Muscle layer of duodenum (tissue), 2 donors: ENCODE results near the gene ENTPD3.
"Not testable (repeated sequence)": the region's sequence is repeated elsewhere in the genome, so short reads cannot be mapped to it uniquely, and the experiment has no call there.

ENCODE experiments used
- H3K27ac ChIP-seq: one replicate; pipeline ENCODE4 v1.7.0; 2013; ENCODE audit warnings: mild to moderate bottlenecking, low read length
- H3K27me3 ChIP-seq: one replicate; pipeline ENCODE4 v1.7.0; 2013; ENCODE audit warnings: low read depth, mild to moderate bottlenecking, control low read depth, low read length
- H3K36me3 ChIP-seq, 2 donors: one replicate each; pipeline ENCODE4 v1.7.0; 2013; ENCODE audit warnings: low read length in 2 of 2, control low read depth in 1 of 2, mild to moderate bottlenecking in 1 of 2; ENCODE audit not compliant: insufficient read depth in 2 of 2, control insufficient read depth in 1 of 2
- H3K4me1 ChIP-seq, 2 donors: one replicate each; pipeline ENCODE4 v1.7.0; 2013; ENCODE audit warnings: low read length in 2 of 2, mild to moderate bottlenecking in 2 of 2, control low read depth in 1 of 2, moderate library complexity in 1 of 2; ENCODE audit not compliant: insufficient read depth in 2 of 2, control insufficient read depth in 1 of 2
- H3K4me3 ChIP-seq, 2 donors: one replicate each; pipeline ENCODE4 v1.7.0; 2013; ENCODE audit warnings: low read length in 2 of 2, low read depth in 1 of 2, mild to moderate bottlenecking in 1 of 2
- H3K9me3 ChIP-seq, 2 donors: one replicate each; pipeline ENCODE4 v1.7.0; 2013; ENCODE audit warnings: low read length in 2 of 2, control low read depth in 1 of 2, mild to moderate bottlenecking in 1 of 2; ENCODE audit not compliant: control insufficient read depth in 1 of 2
- donor health status: healthy.

The ENTPD3 gene

DNA sequence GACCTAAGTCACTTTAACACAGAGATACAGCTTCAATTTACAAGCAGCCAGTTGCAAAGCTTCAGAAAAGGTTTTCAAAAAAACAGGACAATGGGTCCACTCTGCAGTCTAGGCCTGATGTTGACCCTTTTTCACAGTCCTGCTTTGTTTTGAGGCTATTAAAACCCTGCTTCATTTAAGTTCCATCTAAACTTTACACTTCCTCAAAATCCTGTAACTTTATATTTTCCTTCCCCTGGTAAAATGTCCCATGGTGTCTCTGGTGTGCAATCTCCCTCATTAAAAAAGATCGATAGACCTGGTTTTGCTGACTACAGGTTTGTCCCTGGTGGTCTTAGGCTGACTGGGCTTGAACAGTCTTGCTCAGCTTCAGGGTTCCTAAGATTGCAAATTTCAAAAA, 65.1 kb downstream of the ENTPD3 start:
- Histone ChIP-seq H3K27ac (peak overlapping the region; percentile 93), H3K4me1 (peaks cover 0 to 22% of the 10 kb centered on the region in 2 donors), H3K4me3 (peak overlapping the region; percentile 73 to 80), H3K27me3 (no peaks in the 10 kb centered on the region), H3K9me3 (no peaks in the 10 kb centered on the region), H3K36me3 (peaks cover 0 to 12% of the 10 kb centered on the region in 2 donors)

- Histone ChIP-seq H3K4me1 (peaks cover 0 to 22% of the 10 kb centered on the region in 2 donors), H3K36me3 (peaks cover 0 to 12% of the 10 kb centered on the region in 2 donors), H3K4me3 (peak overlapping the region; percentile 73 to 80), H3K27me3 (no peaks in the 10 kb centered on the region), H3K9me3 (no peaks in the 10 kb centered on the region), H3K27ac (peak overlapping the region; percentile 93)
Observed at GRCh38 chr3:40452562-40452875, 65.5 kb downstream of the ENTPD3 start.

- Histone ChIP-seq H3K27me3 (no peaks in the 10 kb centered on the region), H3K9me3 (no peaks in the 10 kb centered on the region), H3K36me3 (peaks cover 0 to 12% of the 10 kb centered on the region in 2 donors), H3K4me3 (peak overlapping the region; percentile 73 to 80), H3K27ac (peak overlapping the region; percentile 93), H3K4me1 (peaks cover 1 to 27% of the 10 kb centered on the region in 2 donors)
Observed at GRCh38 chr3:40452876-40453730, 66.1 kb downstream of the ENTPD3 start.

GRCh38 chr3:40453933-40454332, 66.9 kb downstream of the ENTPD3 start:
- Histone ChIP-seq H3K27me3 (no peaks in the 10 kb centered on the region), H3K27ac (peak overlapping the region; percentile 93), H3K4me1 (peaks cover 9 to 35% of the 10 kb centered on the region in 2 donors), H3K36me3 (peaks cover 6 to 20% of the 10 kb centered on the region in 2 donors), H3K4me3 (peak overlapping the region; percentile 73 to 80), H3K9me3 (no peaks in the 10 kb centered on the region)

DNA sequence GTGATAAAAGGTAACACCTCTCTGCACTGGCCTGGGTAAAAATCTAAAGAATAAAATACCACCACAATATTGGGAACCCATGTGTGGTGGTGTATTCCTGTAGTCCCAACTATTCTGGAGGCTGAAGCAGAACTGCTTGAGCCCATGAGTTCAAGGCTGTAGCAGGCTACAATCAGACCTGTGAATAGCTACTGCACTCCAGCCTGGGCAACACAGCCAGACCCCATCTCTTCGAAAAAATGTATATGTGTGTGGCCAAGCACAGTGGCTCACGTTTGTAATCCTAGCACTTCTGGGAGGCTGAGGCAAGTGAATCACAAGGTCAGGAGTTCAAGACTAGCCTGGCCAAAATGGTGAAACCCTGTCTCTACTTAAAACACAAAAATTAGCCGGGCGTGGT, 68.3 kb downstream of the ENTPD3 start:
- peaks cover 9 to 42% of the 10 kb centered on the region in 2 donors for H3K4me1 ChIP-seq
- no peak overlapping the region for H3K4me3 ChIP-seq
- H3K9me3 ChIP-seq = no peaks in the 10 kb centered on the region
- H3K27me3 ChIP-seq = no peaks in the 10 kb centered on the region
- no peak overlapping the region for H3K27ac ChIP-seq
- H3K36me3 ChIP-seq = peaks cover 10 to 27% of the 10 kb centered on the region in 2 donors

- Histone ChIP-seq H3K27me3 (no peaks in the 10 kb centered on the region), H3K9me3 (no peaks in the 10 kb centered on the region), H3K4me1 (peaks cover 9 to 43% of the 10 kb centered on the region in 2 donors), H3K36me3 (peaks cover 15 to 28% of the 10 kb centered on the region in 2 donors), H3K4me3 (peak overlapping the region; percentile 93 to 97), H3K27ac (peak overlapping the region; percentile 87)
Observed at GRCh38 chr3:40456279-40456939, 69.4 kb downstream of the ENTPD3 start.

DNA sequence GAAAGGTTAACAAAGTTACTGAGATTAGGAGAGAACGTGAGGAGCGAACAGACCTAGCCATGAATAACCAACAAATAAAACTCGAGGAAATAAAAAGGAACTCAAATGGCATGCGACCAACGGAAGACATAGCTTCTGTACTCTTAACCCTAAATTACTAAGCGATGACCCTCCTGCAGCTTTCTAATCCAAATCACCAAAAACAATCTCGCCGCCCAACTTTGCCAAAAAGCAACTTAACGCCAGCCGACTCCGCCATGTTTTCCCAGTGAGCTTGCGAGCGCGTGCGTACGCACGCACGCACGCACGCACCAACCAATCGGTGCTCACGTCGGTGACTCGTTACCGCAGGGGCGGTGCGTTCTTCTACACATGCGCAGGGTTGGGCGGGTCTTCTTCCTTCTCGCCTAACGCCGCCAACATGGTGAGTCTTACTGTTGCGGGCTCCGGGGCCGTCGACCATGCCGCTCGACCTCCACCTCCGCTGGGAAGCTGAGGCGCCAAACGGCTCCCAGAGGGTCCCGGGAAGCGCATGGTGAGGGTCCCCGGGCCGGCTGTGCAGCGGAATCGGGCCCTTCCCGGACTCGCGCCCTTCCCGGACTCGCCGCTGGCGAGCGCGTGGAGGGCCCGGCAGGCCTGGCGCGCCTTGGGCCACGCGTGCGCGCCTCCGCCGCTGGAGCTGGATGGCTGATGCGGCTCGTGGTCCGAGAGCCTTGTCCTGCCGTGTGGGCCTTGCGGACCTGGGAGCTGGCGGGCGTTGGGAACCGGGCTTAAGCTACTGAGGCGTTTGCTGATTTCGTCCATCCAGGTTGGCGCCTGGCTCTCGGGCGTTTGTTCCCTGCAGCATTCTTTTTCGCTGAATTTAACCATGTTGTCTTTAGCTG, 70.2 kb downstream of the ENTPD3 start, which contains the start of gene RPL14:
Gene RPL14 (plus strand): TSS at position 400 of the 884 bp plus-strand sequence. CDS start 133 bp downstream, at position 533.
- H3K9me3 ChIP-seq = no peaks in the 10 kb centered on the region
- peaks cover 9 to 40% of the 10 kb centered on the region in 2 donors for H3K4me1 ChIP-seq
- H3K27ac ChIP-seq = peak within 1 kb of the TSS; percentile 87
- H3K4me3 ChIP-seq = peak within 1 kb of the TSS; percentile 93 to 97
- H3K36me3 ChIP-seq = peaks cover 19 to 33% of the 10 kb centered on the region in 2 donors
- H3K27me3 ChIP-seq = no peaks in the 10 kb centered on the region

GRCh38 chr3:40458473-40458872, 71.5 kb downstream of the ENTPD3 start:
- Histone ChIP-seq H3K27ac (no peak overlapping the region), H3K27me3 (no peaks in the 10 kb centered on the region), H3K4me1 (peaks cover 9 to 35% of the 10 kb centered on the region in 2 donors), H3K36me3 (peaks cover 23 to 44% of the 10 kb centered on the region in 2 donors), H3K9me3 (no peaks in the 10 kb centered on the region), H3K4me3 (peak overlapping the region; percentile 93 to 97)

- not testable (repeated sequence) for H3K4me3 ChIP-seq, H3K9me3 ChIP-seq, H3K27me3 ChIP-seq, H3K27ac ChIP-seq
- Histone ChIP-seq H3K36me3 (peaks cover 29 to 59% of the 10 kb centered on the region in 2 donors), H3K4me1 (peaks cover 9 to 28% of the 10 kb centered on the region in 2 donors)
Observed at GRCh38 chr3:40460481-40460880, 73.5 kb downstream of the ENTPD3 start.

DNA sequence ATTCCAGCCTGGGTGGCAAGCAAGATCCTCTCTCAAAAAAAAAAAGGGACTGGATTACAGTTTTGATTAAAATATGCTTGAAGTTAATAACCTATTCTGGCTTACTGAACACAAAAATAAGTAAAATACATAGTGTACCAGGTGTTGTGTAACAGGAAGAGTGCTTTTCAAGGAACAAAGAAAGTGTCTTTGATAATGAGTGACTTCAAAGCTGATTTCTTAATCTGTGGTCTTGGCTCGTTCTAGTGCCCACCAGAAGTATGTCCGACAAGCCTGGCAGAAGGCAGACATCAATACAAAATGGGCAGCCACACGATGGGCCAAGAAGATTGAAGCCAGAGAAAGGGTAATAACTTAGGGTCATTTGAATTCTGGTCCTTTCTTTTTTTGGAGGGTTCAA, 74.2 kb downstream of the ENTPD3 start:
- Histone ChIP-seq H3K36me3 (peaks cover 29 to 59% of the 10 kb centered on the region in 2 donors), H3K27me3 (no peaks in the 10 kb centered on the region), H3K4me3 (no peak overlapping the region), H3K9me3 (no peaks in the 10 kb centered on the region), H3K4me1 (peaks cover 9 to 26% of the 10 kb centered on the region in 2 donors), H3K27ac (no peak overlapping the region)

DNA sequence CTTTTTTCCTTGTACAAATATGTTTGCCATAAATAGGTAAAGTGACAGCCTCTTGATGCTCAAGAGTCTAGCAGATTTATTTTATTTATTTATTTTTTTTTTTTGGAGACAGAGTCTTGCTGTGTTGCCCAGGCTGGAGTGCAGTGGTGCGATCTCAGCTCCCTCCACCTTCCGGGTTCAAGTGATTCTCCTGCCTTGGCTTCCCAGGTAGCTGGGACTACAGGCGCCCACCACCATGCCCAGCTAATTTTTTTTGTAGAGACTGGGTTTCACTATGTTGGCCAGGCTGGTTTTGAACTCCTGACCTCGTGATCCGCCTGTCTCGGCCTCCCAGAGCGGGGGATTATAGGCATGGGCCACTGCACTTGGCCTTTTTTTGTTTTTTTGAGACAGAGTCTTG, 75.9 kb downstream of the ENTPD3 start:
- H3K4me3 ChIP-seq, H3K27ac ChIP-seq, H3K9me3 ChIP-seq, H3K27me3 ChIP-seq: not testable (repeated sequence)
- Histone ChIP-seq H3K36me3 (peaks cover 29 to 59% of the 10 kb centered on the region in 2 donors), H3K4me1 (peaks cover 9 to 19% of the 10 kb centered on the region in 2 donors)
